GM19099 (cell line): ENCODE measurements around the gene TAGLN2.
A peak's percentile ranks its signal among the peaks of the same experiment; 100 is the strongest.

Experiments
- POLR2A ChIP-seq: IDR thresholded peaks from 3 replicates; pipeline ENCODE4 v1.6.1; 2011; ENCODE audit warnings: low read depth; ENCODE audit not compliant: insufficient read length; ENCODE audit errors: extremely low read depth

The TAGLN2 gene

DNA sequence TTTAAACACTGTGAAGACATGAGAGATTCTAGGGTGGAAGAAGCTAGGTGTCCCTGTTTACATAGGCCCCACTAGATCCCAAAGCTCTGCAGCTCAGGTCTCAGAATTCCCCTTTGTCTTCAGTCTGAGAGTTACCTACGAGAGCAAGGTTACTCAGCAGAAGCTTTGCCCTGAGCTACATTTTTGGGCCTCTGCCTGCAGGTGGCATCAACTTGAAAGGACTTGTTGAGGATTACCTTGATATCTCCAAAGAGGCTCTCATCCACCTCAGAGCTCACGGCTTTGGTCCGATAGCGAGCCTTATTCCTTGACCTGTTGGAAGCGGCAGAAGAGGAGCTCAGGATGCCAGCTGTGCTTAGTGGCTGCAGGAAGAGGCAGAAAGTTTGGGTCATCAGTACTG lies 32.4 kb downstream of the TAGLN2 start:
- no peak for TF ChIP-seq POLR2A

DNA sequence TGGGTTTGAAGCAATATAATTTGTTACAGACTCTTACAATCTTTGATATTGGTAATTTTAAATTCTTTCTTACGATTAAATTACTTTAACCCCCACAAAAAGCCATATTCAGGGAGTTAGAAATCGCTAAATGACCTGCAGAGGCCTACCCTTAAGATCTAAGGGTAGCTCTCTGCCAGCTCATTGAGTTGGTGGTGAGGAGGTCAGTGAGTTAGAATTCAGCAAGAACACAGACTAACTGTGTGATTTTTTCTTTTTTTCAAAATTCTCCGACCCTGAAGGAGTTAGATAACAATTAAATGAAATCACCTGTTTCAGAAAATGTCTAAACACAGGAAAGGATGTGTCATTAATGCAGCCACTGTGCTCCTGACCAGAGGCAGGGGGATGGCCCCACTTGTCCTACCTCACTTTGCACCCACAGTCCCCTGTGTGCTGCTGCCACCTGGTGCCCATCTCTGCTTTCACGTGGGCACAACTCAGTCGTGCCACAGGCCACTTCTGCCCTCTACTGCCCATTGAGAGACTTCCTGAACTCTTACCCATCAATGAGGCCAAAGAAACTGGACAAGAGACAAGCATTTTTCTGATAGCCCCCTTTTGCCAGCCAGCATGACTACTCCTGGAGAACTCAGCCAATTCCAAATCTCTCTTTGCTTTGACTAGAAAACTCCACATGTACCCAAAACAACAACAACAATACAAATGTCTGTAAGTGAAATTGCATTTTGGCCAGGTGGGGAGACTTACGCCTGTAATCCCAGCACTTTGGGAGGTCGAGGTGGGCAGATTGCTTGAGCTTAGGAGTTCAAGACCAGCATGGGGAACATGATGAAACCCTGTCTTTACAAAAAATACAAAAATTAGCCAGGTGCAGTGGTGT lies 33.8 kb downstream of the TAGLN2 start:
- no peak for TF ChIP-seq POLR2A

DNA sequence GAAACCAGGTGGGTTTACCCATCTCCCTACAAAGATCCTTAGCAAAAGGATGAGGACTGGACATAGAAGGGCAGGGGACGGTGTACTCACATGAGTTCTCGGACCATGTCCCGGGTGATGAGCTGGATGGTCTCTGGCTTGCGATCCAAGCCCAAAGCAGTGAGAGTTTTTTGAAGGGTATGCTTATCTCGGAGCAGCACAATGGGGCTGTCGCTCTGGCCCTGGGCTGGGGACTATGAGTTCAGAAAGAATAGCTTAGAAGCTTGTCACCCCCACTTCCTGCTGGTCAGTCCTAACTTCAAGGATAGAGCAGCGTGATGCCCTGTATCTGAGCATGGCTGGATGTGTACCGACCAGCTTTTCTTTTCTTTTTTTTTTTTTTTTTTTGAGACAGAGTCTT lies 34.9 kb downstream of the TAGLN2 start:
- TF ChIP-seq POLR2A, result no peak

DNA sequence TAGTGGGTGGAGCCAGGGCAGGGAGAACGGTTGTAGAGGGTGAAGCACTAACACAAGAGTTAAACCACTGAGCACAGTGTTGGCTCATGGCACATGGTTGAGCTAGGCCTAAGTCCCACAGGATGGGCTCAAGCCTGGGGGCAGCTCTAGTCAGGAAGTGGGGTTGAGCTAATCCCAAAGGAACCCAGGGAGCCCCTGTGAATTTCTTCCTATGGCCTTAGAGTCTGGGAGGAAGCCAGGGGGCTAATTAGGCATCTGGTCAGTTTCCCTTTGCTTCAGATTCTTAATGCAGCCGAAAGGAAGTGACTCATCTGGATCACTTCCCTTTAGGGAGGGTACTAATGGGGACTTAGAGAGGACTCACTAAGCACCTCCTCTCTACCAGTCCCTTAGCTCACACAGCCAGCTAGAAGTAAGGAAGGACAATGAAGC lies 35.5 kb downstream of the TAGLN2 start:
- peak; percentile 31 for TF ChIP-seq POLR2A

DNA sequence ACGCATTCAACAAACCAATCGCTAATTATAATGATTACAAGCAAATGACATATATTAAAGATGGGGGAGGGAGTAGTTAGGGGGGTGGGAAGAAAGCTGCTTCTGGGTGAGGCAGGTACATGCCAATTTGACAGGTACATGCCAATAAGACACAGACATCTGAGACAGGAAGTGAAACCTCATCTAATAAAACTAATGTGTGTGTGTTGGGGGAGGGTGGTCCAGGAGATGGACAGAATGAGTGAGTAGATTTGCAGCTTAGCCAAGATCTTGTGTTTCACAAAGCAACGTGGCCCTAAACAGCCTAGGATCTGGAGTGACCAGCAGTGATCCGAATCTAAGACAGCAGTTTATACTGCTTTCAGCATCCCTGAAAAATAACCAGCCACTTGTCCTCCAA lies 36.1 kb downstream of the TAGLN2 start:
- no peak for TF ChIP-seq POLR2A

DNA sequence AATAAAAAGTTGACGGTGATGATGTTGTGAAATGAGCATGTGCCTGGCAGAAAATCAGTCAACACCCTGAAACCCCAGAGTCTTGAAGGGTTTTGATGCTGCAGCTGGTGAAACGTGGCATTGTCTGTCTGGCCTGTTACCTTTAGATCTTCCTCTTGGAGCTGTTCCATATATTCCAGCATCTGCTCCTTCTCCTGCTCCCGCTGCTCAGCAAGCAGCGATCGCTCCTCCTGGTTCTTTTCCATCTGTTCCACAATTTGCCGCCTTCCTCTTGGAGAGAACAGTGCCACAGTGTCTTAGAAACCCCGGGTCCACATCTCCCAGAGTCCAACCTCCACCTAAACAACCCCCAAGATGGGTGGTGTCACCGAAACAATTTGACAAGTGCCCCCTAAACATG lies 41.0 kb downstream of the TAGLN2 start:
- no peak for TF ChIP-seq POLR2A

DNA sequence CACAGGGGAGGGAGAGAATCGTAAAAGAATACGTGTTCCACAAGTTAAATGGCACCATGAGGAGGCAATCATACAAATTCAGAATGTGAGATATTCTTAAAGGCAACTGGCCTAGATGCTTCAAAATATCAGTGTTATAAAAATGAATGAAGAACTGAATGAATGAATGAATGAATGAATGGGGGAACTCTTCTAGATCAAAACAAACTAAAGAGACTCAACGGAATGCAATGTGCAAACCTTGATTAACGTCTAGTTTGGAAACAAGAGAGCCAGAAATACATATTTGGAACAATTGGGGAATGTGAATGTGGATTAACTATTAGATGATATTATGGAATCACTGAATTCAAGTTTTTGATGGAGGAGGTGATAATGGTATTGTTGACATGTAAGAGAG lies 42.2 kb downstream of the TAGLN2 start:
- TF ChIP-seq POLR2A, result no peak

DNA sequence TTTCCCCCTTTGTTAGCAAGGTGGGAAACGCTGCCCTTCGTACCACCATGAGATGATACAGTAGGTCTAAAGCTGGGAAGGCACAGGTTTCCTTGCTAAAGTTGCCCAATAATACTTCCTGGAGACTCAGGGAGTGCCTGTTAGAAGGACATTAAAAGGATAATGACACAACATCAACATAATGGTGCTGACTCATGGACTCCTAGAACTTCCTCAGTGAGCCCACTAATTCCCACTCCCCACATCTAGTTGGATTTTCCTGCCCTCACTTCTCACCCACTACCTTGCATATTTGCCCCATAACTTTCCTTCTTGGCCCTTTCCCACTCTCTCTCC lies 42.8 kb downstream of the TAGLN2 start:
- TF ChIP-seq POLR2A, result no peak

DNA sequence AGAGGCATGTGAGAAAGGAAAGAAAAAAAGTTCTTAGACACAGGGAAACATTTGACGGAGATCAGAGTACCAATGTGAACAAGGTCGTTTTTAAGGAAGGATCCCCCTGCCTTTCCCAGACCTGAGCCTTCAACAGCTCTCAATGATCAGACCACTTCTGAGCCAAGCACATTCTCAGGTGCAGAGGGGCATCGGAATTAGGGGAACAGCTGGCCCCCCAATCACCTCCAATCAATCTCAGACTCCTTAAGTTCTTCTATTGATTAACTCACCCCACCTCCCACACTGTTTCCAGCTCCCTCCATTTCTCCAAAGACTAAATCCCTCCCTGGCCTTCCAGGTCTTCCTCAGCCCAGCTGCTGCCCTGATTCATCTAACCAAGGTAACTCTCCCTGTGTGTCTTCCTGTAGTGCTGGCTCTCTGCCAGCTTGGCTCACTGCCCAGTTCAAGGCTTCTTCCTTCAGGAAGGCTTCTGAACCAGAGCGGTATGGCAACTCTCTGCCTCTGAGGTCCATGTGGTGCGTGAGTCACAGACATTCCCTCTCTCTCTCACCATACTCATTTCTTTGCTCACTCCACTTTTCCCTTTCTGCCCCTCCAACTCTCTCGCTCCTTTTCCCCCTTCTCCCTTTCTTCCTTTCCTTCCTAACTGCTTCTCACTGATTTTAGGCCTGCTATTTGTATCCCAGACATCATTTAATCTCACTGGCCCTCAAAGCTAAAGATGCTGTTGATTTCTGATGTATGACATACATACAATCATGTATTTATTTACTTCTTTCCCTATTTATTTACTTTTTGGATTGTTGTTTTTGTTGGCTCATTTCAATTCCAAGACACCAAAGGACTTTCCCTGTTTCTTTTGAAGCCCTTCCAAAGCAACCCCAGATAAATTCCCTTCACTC lies 43.4 kb downstream of the TAGLN2 start:
- no peak for TF ChIP-seq POLR2A

DNA sequence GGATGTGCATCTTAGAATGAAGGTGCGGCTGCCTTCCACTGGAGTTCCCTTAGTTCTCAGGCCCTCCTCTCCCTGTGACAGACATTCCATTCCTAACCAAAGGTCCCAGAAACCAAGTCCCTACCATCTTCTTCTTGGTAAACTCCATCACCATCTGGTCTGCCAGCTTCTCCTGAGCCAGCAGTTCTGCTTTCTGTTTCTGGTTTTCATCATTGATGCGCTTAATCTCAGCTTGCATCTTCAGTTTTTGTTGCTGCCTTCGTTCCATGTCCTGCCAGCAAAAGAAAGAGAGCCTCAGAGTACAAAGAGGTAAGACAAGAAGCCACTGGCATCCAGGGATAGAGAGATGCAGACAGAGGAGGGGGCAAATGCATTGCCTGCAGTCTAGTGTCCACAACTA lies 44.9 kb downstream of the TAGLN2 start:
- TF ChIP-seq POLR2A, result no peak

DNA sequence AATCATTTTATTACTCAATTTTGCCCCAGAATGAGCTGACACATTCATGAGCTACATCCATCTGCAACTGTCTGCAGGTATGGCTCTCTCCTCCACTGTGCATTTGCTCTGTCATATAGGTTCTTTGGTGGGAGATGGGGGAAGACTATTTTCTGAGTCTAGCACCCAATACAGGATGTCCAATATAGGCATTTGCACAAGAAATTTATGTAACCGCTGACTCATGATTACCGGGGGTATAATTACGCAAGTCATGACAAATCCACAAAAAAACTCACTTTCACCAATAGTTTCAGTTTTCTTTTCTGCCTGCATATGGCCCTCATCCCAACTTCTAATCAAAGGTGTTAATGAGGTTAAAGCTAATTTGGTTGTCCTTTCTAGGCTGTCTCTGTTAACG lies 45.3 kb downstream of the TAGLN2 start:
- no peak for TF ChIP-seq POLR2A

DNA sequence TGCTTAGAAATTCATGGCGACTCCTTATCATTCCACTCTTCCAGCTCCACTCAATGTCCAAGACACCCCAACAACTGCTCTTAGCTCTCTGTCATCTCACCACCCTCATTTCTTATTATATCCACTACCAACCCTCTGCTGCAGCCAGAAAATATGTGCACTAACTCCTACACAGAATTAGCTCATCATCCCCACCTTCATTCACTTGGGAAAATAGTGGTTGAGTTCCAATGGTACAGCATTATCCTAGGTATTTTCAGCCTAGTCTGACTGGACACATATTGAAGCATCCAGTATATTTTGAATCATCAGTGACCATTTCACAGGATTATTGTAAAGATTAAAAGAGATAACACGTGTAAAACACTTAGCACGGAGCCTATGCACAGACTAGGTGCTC lies 46.2 kb downstream of the TAGLN2 start:
- TF ChIP-seq POLR2A, result no peak

DNA sequence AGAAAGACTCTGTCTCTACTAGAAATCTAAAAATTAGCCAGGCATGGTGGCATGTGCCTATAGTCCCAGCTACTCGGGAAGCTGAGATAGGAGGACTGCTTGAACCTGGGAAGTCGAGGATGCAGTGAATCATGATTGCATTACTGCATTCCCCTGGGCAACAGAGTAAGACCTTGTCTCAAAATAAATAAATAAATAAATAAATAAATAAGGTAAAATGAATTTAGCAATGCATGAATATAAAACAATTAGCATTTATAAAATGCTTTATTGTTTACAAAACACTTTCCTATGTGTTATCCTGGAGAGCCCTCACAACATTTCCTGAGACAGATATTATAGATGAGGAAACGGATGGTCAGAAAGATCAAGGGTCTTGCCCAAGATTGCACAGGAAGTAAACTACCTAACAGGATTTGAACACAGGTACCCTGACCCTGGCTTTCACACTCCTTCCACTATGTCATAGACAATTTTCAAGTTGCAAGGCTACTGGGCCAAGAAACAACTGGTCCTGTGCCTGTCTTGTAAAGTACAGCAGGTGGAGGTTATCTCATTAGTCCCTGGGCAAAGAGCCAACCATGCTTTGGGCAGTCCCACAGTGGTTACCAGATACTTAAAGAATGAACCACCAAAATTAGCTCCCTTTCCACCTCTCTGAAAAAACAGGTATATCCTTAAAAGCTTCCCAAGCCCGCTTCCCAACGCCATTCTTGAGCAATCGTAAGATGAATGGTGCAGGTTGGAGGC lies 47.4 kb downstream of the TAGLN2 start:
- no peak for TF ChIP-seq POLR2A

DNA sequence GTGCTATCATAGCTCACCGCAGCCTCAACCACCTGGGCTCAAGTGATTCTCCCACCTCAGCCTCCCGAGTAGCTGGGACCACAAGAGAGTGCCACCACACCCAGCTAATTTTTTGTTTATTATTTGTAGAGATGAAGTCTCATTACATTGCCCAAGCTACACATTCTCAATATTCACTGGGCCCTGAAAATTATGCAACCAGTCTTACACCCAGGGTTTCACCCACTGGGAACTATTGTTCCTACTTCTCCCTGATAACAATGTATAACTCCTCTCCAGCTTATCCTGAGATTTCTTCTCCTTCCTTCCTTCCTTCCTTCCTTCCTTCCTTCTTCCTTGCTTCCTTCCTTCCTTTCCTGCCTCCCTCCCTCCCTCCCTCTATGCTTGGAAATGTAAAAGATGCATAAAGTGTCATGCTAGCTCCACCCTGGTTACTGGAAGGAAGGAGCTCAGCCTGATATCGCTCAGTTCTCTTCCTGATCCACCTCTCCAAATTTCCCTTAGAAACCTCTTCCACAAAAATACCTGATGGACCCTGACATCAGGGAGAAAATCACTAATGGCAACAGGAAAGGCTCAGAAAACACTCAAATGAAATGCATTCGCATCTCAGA lies 51.7 kb downstream of the TAGLN2 start:
- no peak for TF ChIP-seq POLR2A

DNA sequence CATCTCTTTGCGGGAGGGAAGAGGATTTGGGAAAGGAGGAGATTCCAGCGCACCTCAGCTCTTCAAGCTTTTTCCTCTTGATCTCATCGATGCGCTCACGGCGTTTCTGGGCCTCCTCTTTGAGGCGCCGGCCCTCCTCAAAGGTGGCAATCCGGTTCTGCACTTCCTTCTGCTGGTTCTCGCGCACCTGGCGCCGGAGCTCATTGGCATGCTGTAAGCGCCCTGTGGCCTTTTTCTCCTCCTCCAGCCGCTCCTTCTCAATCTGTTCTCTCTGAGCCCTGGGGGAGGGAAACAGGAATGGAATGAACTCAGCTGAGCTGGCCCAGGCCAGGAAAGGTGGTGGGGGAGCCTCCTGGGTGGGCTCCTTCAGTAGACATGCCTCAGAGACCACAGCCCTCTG lies 52.4 kb downstream of the TAGLN2 start:
- TF ChIP-seq POLR2A, result no peak

DNA sequence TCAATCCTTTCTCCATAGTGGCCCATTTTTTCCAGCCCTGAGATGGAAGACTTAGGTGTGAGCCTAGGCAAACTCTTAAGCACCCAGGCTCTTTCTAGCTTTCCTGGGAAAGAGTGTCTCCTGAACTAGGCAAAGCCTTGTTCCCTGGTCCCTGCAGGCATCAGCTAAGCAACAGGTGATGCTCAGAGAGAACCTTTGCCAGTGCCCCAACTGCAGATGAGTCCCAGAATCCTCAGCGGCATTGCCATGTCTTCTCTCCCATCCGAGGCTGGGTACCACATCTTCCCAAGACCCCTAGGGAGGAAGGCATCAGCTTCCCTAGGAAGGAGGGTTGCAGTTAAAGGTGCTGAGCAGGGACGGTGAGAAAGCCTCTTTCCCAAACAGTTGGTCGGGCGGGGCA lies 54.6 kb downstream of the TAGLN2 start:
- TF ChIP-seq POLR2A, result no peak

DNA sequence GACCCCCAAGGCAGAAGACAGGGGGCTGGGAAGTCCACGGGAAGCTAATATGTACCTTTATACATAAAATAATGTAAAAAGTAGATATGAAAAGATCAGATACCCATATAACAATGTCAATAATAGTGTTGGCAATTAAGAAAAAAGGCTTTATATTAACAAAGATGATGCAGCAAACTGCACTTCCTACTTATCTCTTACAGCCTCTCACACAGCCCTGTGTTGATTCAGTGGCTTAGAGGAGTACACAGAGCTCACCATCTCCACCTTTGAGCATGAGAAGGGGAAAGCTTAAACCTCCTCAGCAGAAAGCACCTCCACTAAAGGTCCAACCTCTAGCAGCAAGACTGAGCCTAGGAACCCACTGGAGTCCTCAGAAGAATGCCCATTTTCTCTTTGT lies 55.7 kb downstream of the TAGLN2 start:
- TF ChIP-seq POLR2A, result no peak
